Activated T-helper 17 cell treated with anti-CD3 and anti-CD28 coated beads, Interleukin-2, amount 50 U/mL, for 72 hours (primary cell): ENCODE results near the gene CEACAM19. TPM values are rescaled to one million over a fixed set of nuclear protein-coding genes. Genes with fewer than 3 reads are reported as not detected.

Experiments
- ATAC-seq: fragments of 150-1000 bp; cut with Tn5 transposase; replicated peaks from 2 replicates; pipeline ENCODE4 v1.10.0; 2021; ENCODE audit warnings: mild to moderate bottlenecking, moderate library complexity
- H3K27ac Mint-ChIP-seq: one replicate; pipeline ENCODE4 v1.8.0; 2022; ENCODE audit warnings: mixed read lengths
- H3K27me3 Mint-ChIP-seq: one replicate; pipeline ENCODE4 v1.8.0; 2022; ENCODE audit warnings: mixed read lengths
- H3K36me3 Mint-ChIP-seq: one replicate; pipeline ENCODE4 v1.8.0; 2022; ENCODE audit warnings: low read depth, mild to moderate bottlenecking, mixed read lengths
- H3K4me1 Mint-ChIP-seq: one replicate; pipeline ENCODE4 v1.8.0; 2022; ENCODE audit warnings: mixed read lengths
- H3K4me3 Mint-ChIP-seq: one replicate; pipeline ENCODE4 v1.8.0; 2022; ENCODE audit warnings: mild to moderate bottlenecking, mixed read lengths
- H3K9me3 Mint-ChIP-seq: one replicate; pipeline ENCODE4 v1.8.0; 2022; ENCODE audit warnings: mixed read lengths
- total RNA-seq, 2 donors: library from RNA; stranded (reverse); gene quantifications; one replicate each; pipeline ENCODE4 v1.2.3, GENCODE V29; 2022

Gene CEACAM19
- total RNA-seq, 2 donors from 2014 or later, result 1.1 to 1.6 TPM

DNA sequence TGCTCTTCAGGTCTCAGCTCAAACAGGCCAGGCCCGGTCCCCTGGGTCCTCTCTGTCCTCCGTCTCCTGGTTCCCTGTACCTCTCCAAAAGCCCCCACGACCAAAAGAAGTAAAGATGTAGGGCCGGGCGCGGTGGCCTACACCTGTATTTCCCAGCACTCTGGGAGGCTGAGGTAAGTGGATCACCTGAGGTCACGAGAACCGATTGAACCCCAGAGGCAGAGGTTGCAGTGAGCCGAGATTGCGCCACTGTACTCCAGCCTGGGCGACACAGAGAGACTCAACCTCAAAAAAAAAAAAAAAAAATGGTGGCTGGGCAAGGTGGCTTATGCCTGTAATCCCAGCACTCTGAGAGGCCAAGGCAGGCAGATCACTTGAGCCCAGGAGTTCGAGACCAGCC lies 55.2 kb downstream of the CEACAM19 start:
- Mint-ChIP-seq H3K27ac (no peak overlapping the region), H3K27me3 (no peaks in the 10 kb centered on the region), H3K4me1 (peaks cover 17% of the 10 kb centered on the region), H3K4me3 (no peak overlapping the region), H3K9me3 (no peaks in the 10 kb centered on the region), H3K36me3 (no peaks in the 10 kb centered on the region)
- no peak for ATAC-seq

DNA sequence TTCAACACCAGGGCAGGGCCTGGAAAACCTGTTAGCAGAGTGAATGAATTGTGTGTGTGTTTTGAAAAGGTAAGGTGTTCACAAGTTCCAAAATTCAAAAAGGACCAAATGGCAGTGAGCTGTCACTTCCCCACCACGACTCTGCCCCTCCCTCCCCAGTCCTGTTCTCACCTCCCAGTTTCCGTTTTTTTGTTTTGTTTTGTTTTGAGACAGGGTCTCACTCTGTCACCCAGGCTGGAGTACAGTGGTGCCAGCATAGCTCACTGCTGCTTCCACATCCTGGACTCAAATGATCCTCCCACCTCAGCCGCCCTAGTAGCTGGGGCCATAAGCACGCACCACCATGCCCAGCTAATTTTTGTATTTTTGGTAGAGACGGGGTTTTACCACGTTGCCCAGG lies 56.9 kb downstream of the CEACAM19 start:
- ATAC-seq, result no peak
- H3K9me3 Mint-ChIP-seq, result no peaks in the 10 kb centered on the region
- peaks cover 17% of the 10 kb centered on the region for H3K4me1 Mint-ChIP-seq
- peak overlapping the region; percentile 40 for H3K27ac Mint-ChIP-seq
- H3K36me3 Mint-ChIP-seq, result no peaks in the 10 kb centered on the region
- H3K27me3 Mint-ChIP-seq, result no peaks in the 10 kb centered on the region
- no peak overlapping the region for H3K4me3 Mint-ChIP-seq

DNA sequence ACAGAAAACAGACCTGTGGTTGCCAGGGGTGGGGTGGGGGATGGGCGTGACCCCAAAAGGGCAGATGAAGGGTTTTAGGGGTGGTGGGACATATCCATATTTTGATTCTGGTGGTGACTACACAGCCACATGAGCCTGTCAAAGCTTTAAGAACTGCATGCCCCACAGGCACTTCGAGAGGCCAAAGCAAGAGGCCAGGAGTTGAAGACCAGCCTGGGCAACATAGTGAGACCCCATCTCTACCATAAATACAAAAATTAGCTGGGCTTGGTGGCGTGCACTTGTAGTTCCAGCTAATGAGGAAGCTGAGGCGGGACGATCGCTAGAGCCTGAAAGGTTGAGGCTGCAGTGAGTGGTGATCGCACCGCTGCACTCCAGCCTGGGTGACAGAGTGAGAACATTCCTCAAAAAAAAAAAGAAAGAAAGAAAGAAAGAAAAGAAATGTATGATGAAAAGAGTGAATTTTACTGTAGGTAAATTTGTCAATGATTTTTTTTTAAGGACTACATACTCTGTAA lies 58.3 kb downstream of the CEACAM19 start:
- Mint-ChIP-seq H3K9me3 (no peaks in the 10 kb centered on the region), H3K27ac (no peak overlapping the region), H3K27me3 (no peaks in the 10 kb centered on the region), H3K36me3 (no peaks in the 10 kb centered on the region), H3K4me3 (no peak overlapping the region), H3K4me1 (peaks cover 9% of the 10 kb centered on the region)
- no peak for ATAC-seq

DNA sequence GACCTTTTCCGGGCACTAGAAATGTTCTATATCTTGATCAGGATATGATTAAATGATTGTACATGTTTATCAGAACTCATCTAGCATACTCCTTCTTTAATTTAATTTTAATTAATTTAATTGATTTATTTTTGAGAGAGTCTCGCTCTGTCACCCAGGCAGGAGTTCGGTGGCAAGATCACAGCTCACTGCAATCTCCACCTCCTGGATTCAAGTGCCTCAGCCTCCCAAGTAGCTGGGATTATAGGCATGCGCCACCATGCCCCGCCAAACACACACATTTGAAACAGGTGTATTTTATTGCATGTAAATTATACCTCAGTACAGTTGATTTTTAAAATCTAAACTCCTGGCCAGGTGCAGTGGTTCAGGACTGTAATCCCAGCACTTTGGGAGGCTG lies 59.8 kb downstream of the CEACAM19 start:
- Mint-ChIP-seq H3K36me3 (no peaks in the 10 kb centered on the region), H3K4me1 (peaks cover 6% of the 10 kb centered on the region), H3K9me3 (no peaks in the 10 kb centered on the region), H3K27ac (no peak overlapping the region), H3K4me3 (no peak overlapping the region), H3K27me3 (no peaks in the 10 kb centered on the region)
- no peak for ATAC-seq

DNA sequence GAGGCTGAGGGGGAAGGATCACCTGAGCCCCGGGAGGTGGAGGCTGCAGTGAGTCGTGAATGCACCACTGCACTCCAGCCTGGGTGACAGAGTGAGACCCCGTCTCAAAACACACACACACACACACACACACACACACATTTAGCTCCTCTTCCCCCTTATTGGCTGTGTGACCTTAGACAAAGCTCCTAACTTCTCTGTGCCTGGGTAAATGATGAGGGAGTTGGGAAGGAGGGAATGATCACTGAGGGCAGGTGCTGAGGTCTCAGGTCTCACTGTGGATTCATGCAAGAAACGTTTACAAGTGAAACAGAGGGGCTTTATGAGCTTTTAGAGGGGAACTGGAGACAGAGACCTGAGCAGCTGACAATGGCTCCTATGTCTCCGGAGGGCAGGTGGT lies 60.3 kb downstream of the CEACAM19 start:
- H3K4me3 Mint-ChIP-seq, result no peak overlapping the region
- H3K27me3 Mint-ChIP-seq, result no peaks in the 10 kb centered on the region
- peaks cover 6% of the 10 kb centered on the region for H3K4me1 Mint-ChIP-seq
- H3K27ac Mint-ChIP-seq, result no peak overlapping the region
- no peak for ATAC-seq
- H3K9me3 Mint-ChIP-seq, result no peaks in the 10 kb centered on the region
- no peaks in the 10 kb centered on the region for H3K36me3 Mint-ChIP-seq

DNA sequence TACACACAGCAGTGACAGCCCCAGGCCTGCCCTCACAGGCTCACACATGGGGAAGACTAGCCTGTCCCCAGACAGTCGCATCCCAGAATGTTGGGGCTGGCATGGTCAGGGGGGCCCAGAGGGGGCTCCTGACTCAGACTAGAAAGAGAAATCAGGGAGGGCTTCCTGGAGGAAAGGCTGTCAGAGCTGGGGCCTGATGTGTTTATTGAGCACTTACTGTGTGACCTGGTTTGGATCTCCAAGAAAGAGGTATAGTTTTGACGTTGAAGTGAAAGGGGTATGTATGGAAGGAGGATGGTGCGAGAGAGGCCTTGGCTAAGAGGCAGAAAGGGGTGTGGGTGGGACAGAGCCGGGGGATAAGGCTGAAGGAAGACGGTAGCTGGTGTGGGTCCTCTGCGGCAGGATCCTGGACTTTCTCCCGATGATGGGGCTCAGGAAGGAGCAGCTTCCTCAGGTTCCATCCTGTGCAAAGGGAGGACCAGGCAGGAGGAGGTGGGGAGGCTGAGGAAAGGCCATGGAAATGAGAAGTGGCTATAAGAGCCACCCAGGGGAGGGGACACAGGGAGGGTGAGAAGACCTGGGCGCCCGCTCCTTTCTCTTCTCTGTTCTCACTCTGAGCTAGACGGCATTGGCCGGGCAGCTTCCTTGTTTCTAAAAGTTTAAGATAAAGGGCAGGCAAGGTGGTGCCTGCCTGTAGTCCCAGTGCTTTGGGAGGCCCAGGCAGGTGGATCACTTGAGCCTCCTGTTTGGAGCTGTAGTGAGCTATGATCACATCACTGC lies 61.1 kb downstream of the CEACAM19 start:
- no peaks in the 10 kb centered on the region for H3K27me3 Mint-ChIP-seq
- H3K4me1 Mint-ChIP-seq, result peaks cover 6% of the 10 kb centered on the region
- H3K27ac Mint-ChIP-seq, result no peak overlapping the region
- ATAC-seq, result no peak
- H3K4me3 Mint-ChIP-seq, result no peak overlapping the region
- H3K9me3 Mint-ChIP-seq, result no peaks in the 10 kb centered on the region
- no peaks in the 10 kb centered on the region for H3K36me3 Mint-ChIP-seq

Other genes starting within 250 kb of the CEACAM19 start
- under 1 TPM; 0.05 to 0.09 TPM for gene ZNF229, start 223.0 kb upstream of the CEACAM19 start, total RNA-seq
- gene ZNF180, start 171.0 kb upstream of the CEACAM19 start, total RNA-seq, result 10 to 100 TPM in 1 of 2 donors, 1 to 10 TPM in 1; 9.9 to 10.9 TPM
- not detected for gene CEACAM20, start 141.8 kb upstream of the CEACAM19 start, total RNA-seq
- not detected for gene IGSF23, start 57.9 kb upstream of the CEACAM19 start, total RNA-seq
- gene PVR, start 27.6 kb upstream of the CEACAM19 start, total RNA-seq, result 10 to 100 TPM in 1 of 2 donors, 1 to 10 TPM in 1; 8.6 to 10.6 TPM
- not detected for gene CEACAM16, start 27.7 kb downstream of the CEACAM19 start, total RNA-seq
- 10 to 100 TPM; 79.0 to 86.3 TPM for gene BCL3, start 77.2 kb downstream of the CEACAM19 start, total RNA-seq
- not detected for gene CBLC, start 106.4 kb downstream of the CEACAM19 start, total RNA-seq
- not detected for gene BCAM, start 137.6 kb downstream of the CEACAM19 start, total RNA-seq
- gene NECTIN2, start 174.8 kb downstream of the CEACAM19 start, total RNA-seq, result under 1 TPM; 0.45 to 0.64 TPM
- 100 to 1,000 TPM in 1 of 2 donors, 10 to 100 TPM in 1; 55.3 to 165 TPM for gene TOMM40, start 219.8 kb downstream of the CEACAM19 start, total RNA-seq
- 1 to 10 TPM in 1 of 2 donors, under 1 TPM in 1; 0.91 to 2.2 TPM for gene APOE, start 234.3 kb downstream of the CEACAM19 start, total RNA-seq
- gene APOC1, start 243.1 kb downstream of the CEACAM19 start, total RNA-seq, result 1 to 10 TPM in 1 of 2 donors, under 1 TPM in 1; 0.89 to 1.6 TPM